ENCODE data around the gene CELF2. TPM values are rescaled to one million over a fixed set of nuclear protein-coding genes. Genes with fewer than 3 reads are reported as not detected.

CELF2 gene
- total RNA-seq, 1 donor from 2014 or later, result 89.2 TPM

- ATAC-seq (ENCODE audit: low read depth) (no peak), DNase-seq (no peak)
- intact Hi-C loops (cut with micrococcal nuclease), result loop anchor here (1.0 to 2.0 kb wide), 6 partner anchors 11 to 53 kb away; no protein-coding TSS in a partner anchor
- Mint-ChIP-seq H3K27me3 (no peaks in the 10 kb centered on the region), H3K4me1 (peaks cover 97% of the 10 kb centered on the region), H3K36me3 (ENCODE audit: low read depth) (peaks cover 66% of the 10 kb centered on the region), H3K27ac (peak overlapping the region; percentile 94), H3K9me3 (no peaks in the 10 kb centered on the region), H3K4me3 (peak overlapping the region; percentile 81)
- POLR2A ChIA-PET, result interaction anchor here (0.6 to 4.1 kb wide), 7 partner anchors 12 to 45 kb away, joined by 4 to 25 read pairs (median 4); no protein-coding TSS in a partner anchor
- TF ChIP-seq CTCF (IDR thresholded peaks at IDR 0.05), result no peak
- CTCF ChIA-PET, result interaction anchor here (0.7 to 2.9 kb wide), 4 partner anchors 9 to 72 kb away, joined by 3 to 9 read pairs (median 6); no protein-coding TSS in a partner anchor
These were observed 180.2 kb downstream of the CELF2 start for GRCh38 chr10:11197878-11198277.

- CTCF ChIA-PET, result interaction anchor here (1.1 kb wide), 1 partner anchor 44 kb away, joined by 3 read pairs; no protein-coding TSS in a partner anchor
- intact Hi-C loops (cut with micrococcal nuclease), result no loop called here
- H3K9me3 Mint-ChIP-seq, result no peaks in the 10 kb centered on the region
- H3K4me1 Mint-ChIP-seq, result peaks cover 85% of the 10 kb centered on the region
- H3K4me3 Mint-ChIP-seq, result no peak overlapping the region
- no peak for TF ChIP-seq CTCF (IDR thresholded peaks at IDR 0.05)
- no peaks in the 10 kb centered on the region for H3K27me3 Mint-ChIP-seq
- POLR2A ChIA-PET, result interaction anchor here (0.6 kb wide), 1 partner anchor 26 kb away, joined by 3 read pairs; no protein-coding TSS in a partner anchor
- ATAC-seq (ENCODE audit: low read depth), result no peak
- H3K27ac Mint-ChIP-seq, result peak overlapping the region; percentile 22
- H3K36me3 Mint-ChIP-seq (ENCODE audit: low read depth), result peaks cover 83% of the 10 kb centered on the region
- no peak for DNase-seq
These were observed 184.2 kb downstream of the CELF2 start for GRCh38 chr10:11201911-11202310.

GRCh38 chr10:11204351-11204942 is 186.8 kb downstream of the CELF2 start:
- Mint-ChIP-seq H3K4me3 (no peak overlapping the region), H3K4me1 (peaks cover 85% of the 10 kb centered on the region), H3K27ac (peak overlapping the region; percentile 41), H3K9me3 (no peaks in the 10 kb centered on the region), H3K27me3 (no peaks in the 10 kb centered on the region), H3K36me3 (ENCODE audit: low read depth) (peaks cover 95% of the 10 kb centered on the region)
- ChIA-PET POLR2A (no interaction called here), CTCF (no interaction called here)
- intact Hi-C loops (cut with micrococcal nuclease), result no loop called here
- ATAC-seq (ENCODE audit: low read depth) (no peak), DNase-seq (no peak)
- TF ChIP-seq CTCF (IDR thresholded peaks at IDR 0.05), result no peak

GRCh38 chr10:11205030-11205772 is 187.5 kb downstream of the CELF2 start:
- Mint-ChIP-seq H3K9me3 (no peaks in the 10 kb centered on the region), H3K4me1 (peaks cover 85% of the 10 kb centered on the region), H3K27me3 (no peaks in the 10 kb centered on the region), H3K36me3 (ENCODE audit: low read depth) (peaks cover 91% of the 10 kb centered on the region), H3K4me3 (no peak overlapping the region), H3K27ac (peak overlapping the region; percentile 61)
- ChIA-PET CTCF (no interaction called here), POLR2A (interaction anchor here (0.5 kb wide), 1 partner anchor 28 kb away, joined by 3 read pairs; no protein-coding TSS in a partner anchor)
- ATAC-seq (ENCODE audit: low read depth), result no peak
- DNase-seq, result no peak
- TF ChIP-seq CTCF (IDR thresholded peaks at IDR 0.05), result no peak
- intact Hi-C loops (cut with micrococcal nuclease), result no loop called here
